GM23338 (cell line): Measurements from ENCODE around the gene PARVA. TPM values are rescaled to one million over a fixed set of nuclear protein-coding genes. Genes with fewer than 3 reads are reported as not detected.
A peak's percentile ranks its signal among the peaks of the same experiment; 100 is the strongest.

Experiments used
- ATAC-seq: fragments of 200-7000 bp; cut with Tn5 transposase; 3 replicates; pipeline ENCODE4 v1.9.1; 2020
- DNase-seq: peaks from one replicate; pipeline ENCODE4 v3.0.0-alpha.2; 2015; ENCODE audit warnings: low spot score
- H2AFZ ChIP-seq: fragments of 200-600 bp; sonication (generic); 2 replicates; pipeline ENCODE4 v1.8.0; 2016; ENCODE audit warnings: antibody characterized with exemption, mild to moderate bottlenecking, moderate library complexity
- H3F3A ChIP-seq: fragments of 200-600 bp; sonication (generic); replicated peaks from 2 replicates; pipeline ENCODE4 v1.8.0; 2017; ENCODE audit warnings: antibody characterized with exemption, mixed run types, low read depth
- H3K27ac ChIP-seq: fragments of 200-600 bp; sonication (generic); 2 replicates; pipeline ENCODE4 v1.6.1; 2016; ENCODE audit warnings: low read depth
- H3K27me3 ChIP-seq: fragments of 200-600 bp; sonication (generic); 2 replicates; pipeline ENCODE4 v1.8.0; 2016; ENCODE audit warnings: mild to moderate bottlenecking, mixed run types, moderate library complexity; ENCODE audit not compliant: insufficient read depth
- H3K36me3 ChIP-seq: fragments of 200-600 bp; sonication (generic); 2 replicates; pipeline ENCODE4 v1.8.0; 2016; ENCODE audit warnings: mild to moderate bottlenecking; ENCODE audit not compliant: insufficient read depth
- H3K4me1 ChIP-seq: fragments of 200-600 bp; sonication (generic); 2 replicates; pipeline ENCODE4 v1.8.0; 2016; ENCODE audit warnings: mild to moderate bottlenecking, moderate library complexity; ENCODE audit not compliant: insufficient read depth
- H3K4me2 ChIP-seq: fragments of 200-600 bp; sonication (generic); 2 replicates; pipeline ENCODE4 v1.7.1; 2017; ENCODE audit warnings: mixed run types
- H3K4me3 ChIP-seq: fragments of 200-600 bp; sonication (generic); 2 replicates; pipeline ENCODE4 v1.6.1; 2016; ENCODE audit warnings: mixed run types
- H3K79me2 ChIP-seq: fragments of 200-600 bp; sonication (generic); replicated peaks from 2 replicates; pipeline ENCODE4 v1.8.0; 2017; ENCODE audit warnings: mild to moderate bottlenecking; ENCODE audit not compliant: insufficient read depth
- H3K9me2 ChIP-seq: fragments of 200-600 bp; sonication (generic); 2 replicates; pipeline ENCODE4 v1.8.0; 2017; ENCODE audit not compliant: insufficient read depth
- H4K20me1 ChIP-seq: fragments of 200-600 bp; sonication (generic); replicated peaks from 2 replicates; pipeline ENCODE4 v1.8.0; 2017; ENCODE audit warnings: mild to moderate bottlenecking; ENCODE audit not compliant: insufficient read depth
- H3K27ac Mint-ChIP-seq: 2 replicates; pipeline ENCODE4 v1.8.0; 2020; ENCODE audit warnings: inconsistent platforms, mild to moderate bottlenecking, moderate library complexity, mixed read lengths
- H3K27me3 Mint-ChIP-seq: 3 replicates; pipeline ENCODE4 v1.8.0; 2022; ENCODE audit warnings: low read depth, mild to moderate bottlenecking, moderate library complexity, mixed read lengths, inconsistent platforms; ENCODE audit not compliant: insufficient read depth, poor library complexity
- H3K36me3 Mint-ChIP-seq: 3 replicates; pipeline ENCODE4 v1.8.0; 2021; ENCODE audit warnings: low read depth, mild to moderate bottlenecking, inconsistent platforms, moderate library complexity, mixed read lengths
- H3K4me1 Mint-ChIP-seq: 3 replicates; pipeline ENCODE4 v1.8.0; 2020; ENCODE audit warnings: mild to moderate bottlenecking, inconsistent platforms, mixed read lengths
- H3K4me3 Mint-ChIP-seq: 3 replicates; pipeline ENCODE4 v1.8.0; 2021; ENCODE audit warnings: moderate library complexity, mild to moderate bottlenecking, inconsistent platforms, mixed read lengths
- H3K9me3 Mint-ChIP-seq: 3 replicates; pipeline ENCODE4 v1.8.0; 2020; ENCODE audit warnings: moderate library complexity, mild to moderate bottlenecking, inconsistent platforms, mixed read lengths
- CREB1 ChIP-seq: fragments of 250-450 bp; sonication (Bioruptor Pico); IDR thresholded peaks from 2 replicates; pipeline ENCODE4 v1.5.0; 2020; ENCODE audit warnings: low read depth, mild to moderate bottlenecking, moderate library complexity
- CTCF ChIP-seq, 2 experiments: fragments of 200-600 bp in 1 of 2; sonication (generic) in 1 of 2; conservative IDR thresholded peaks; 2 replicates each; pipeline versions ENCODE4 v1.5.1 to v1.6.1; 2016 to 2017; ENCODE audit warnings: antibody characterized with exemption in 2 of 2, low read depth in 2 of 2, mild to moderate bottlenecking in 2 of 2, moderate library complexity in 1 of 2
- JUNB ChIP-seq: IDR thresholded peaks from one replicate; pipeline ENCODE4 v1.6.1; 2016; ENCODE audit warnings: antibody characterized with exemption; ENCODE audit not compliant: unreplicated experiment
- NANOG ChIP-seq: IDR thresholded peaks from 2 replicates; pipeline ENCODE4 v1.6.1; 2016; ENCODE audit warnings: antibody characterized with exemption, borderline replicate concordance
- POLR2AphosphoS5 ChIP-seq: IDR thresholded peaks from 2 replicates; pipeline ENCODE4 v1.6.1; 2016; ENCODE audit warnings: antibody characterized with exemption, low read depth
- REST ChIP-seq: IDR thresholded peaks from one replicate; pipeline ENCODE4 v1.6.1; 2018; ENCODE audit warnings: antibody characterized with exemption; ENCODE audit not compliant: unreplicated experiment
- STAT1 ChIP-seq: IDR thresholded peaks from one replicate; pipeline ENCODE4 v1.6.1; 2016; ENCODE audit warnings: antibody characterized with exemption; ENCODE audit not compliant: unreplicated experiment
- ZNF331 ChIP-seq: fragments of 250-450 bp; sonication (Bioruptor Pico); IDR thresholded peaks from 2 replicates; pipeline ENCODE4 v1.5.0; 2020; ENCODE audit warnings: low read depth, mild to moderate bottlenecking, moderate library complexity
- ZNF462 ChIP-seq: fragments of 250-450 bp; sonication (Bioruptor Pico); IDR thresholded peaks from 2 replicates; pipeline ENCODE4 v1.5.0; 2020; ENCODE audit warnings: mild to moderate bottlenecking, moderate library complexity
- polyA plus RNA-seq: library from polyadenylated mRNA; unstranded; fragments of >200 nt; fragmentation: Nextera tagmentation; extraction: Ambion mirVana; gene quantifications from 2 replicates; pipeline ENCODE4 v1.2.1, GENCODE V29; 2016
- total RNA-seq: library from RNA; depleted of rRNA; stranded (reverse); fragments of >200 nt; shearing (Covaris generic); gene quantifications from 2 replicates; pipeline ENCODE4 v1.2.3, GENCODE V29; 2014

PARVA gene
- total and polyA plus RNA-seq, 2 experiments from 2014 or later, result 5.8 to 6.9 TPM

GRCh38 chr11:12410006-12410728 is 32.8 kb downstream of the PARVA start:
- Histone ChIP-seq H2AFZ (no peak overlapping the region), H4K20me1 (no peaks in the 10 kb centered on the region), H3K27me3 (no peaks in the 10 kb centered on the region), H3K79me2 (no peaks in the 10 kb centered on the region), H3K4me1 (peaks cover 23% of the 10 kb centered on the region), H3F3A (no peaks in the 10 kb centered on the region), H3K27ac (no peak overlapping the region), H3K36me3 (no peaks in the 10 kb centered on the region), H3K4me3 (no peak overlapping the region), H3K9me2 (no peaks in the 10 kb centered on the region), H3K4me2 (no peak overlapping the region)
- ATAC-seq, result peak; percentile 50
- Mint-ChIP-seq H3K27ac (peak overlapping the region; percentile 45; the same call in 1 of the 2 replicates), H3K9me3 (peaks cover 4% of the 10 kb centered on the region; the same call in 2 of the 3 replicates), H3K36me3 (peaks cover 3% of the 10 kb centered on the region; the same call in 2 of the 3 replicates), H3K4me1 (peaks cover 47% of the 10 kb centered on the region), H3K4me3 (no peak overlapping the region), H3K27me3 (peaks cover 8% of the 10 kb centered on the region)
- TF ChIP-seq CTCF (conservative IDR thresholded peaks at IDR 0.05; ENCODE audit: low read depth in 2 of 2), result peak; percentile 34 to 45
- no peak for TF ChIP-seq NANOG
- peak; percentile 38 for DNase-seq

- DNase-seq, result no peak
- no peaks in the 10 kb centered on the region for H3K36me3 ChIP-seq
- H3F3A ChIP-seq, result no peaks in the 10 kb centered on the region
- H3K4me3 ChIP-seq, result no peak overlapping the region
- no peaks in the 10 kb centered on the region for H4K20me1 ChIP-seq
- no peak overlapping the region; the same call in 2 of the 3 replicates for H3K4me3 Mint-ChIP-seq
- peak overlapping the region; percentile 72; the same call in 1 of the 2 replicates for H3K27ac ChIP-seq
- no peaks in the 10 kb centered on the region for H3K9me2 ChIP-seq
- H3K27me3 ChIP-seq, result no peaks in the 10 kb centered on the region
- H3K79me2 ChIP-seq, result no peaks in the 10 kb centered on the region
- peak overlapping the region; percentile 92; the same call in 1 of the 2 replicates for H3K27ac Mint-ChIP-seq
- H3K4me1 Mint-ChIP-seq, result peaks cover 47% of the 10 kb centered on the region
- H3K9me3 Mint-ChIP-seq, result no peaks in the 10 kb centered on the region
- peaks cover 8% of the 10 kb centered on the region for H3K27me3 Mint-ChIP-seq
- H3K4me1 ChIP-seq, result peaks cover 23% of the 10 kb centered on the region
- no peak for ATAC-seq
- peak overlapping the region; percentile 20; the same call in 1 of the 2 replicates for H3K4me2 ChIP-seq
- no peaks in the 10 kb centered on the region; the same call in 2 of the 3 replicates for H3K36me3 Mint-ChIP-seq
- no peak overlapping the region for H2AFZ ChIP-seq
- no peak for TF ChIP-seq REST
- no peak for TF ChIP-seq STAT1
- no peak for TF ChIP-seq POLR2AphosphoS5
- TF ChIP-seq JUNB, result no peak
- TF ChIP-seq NANOG, result no peak
- TF ChIP-seq CREB1, result no peak
- TF ChIP-seq ZNF462 (CRISPR knock-in tag), result no peak
- no peak for TF ChIP-seq ZNF331 (CRISPR knock-in tag)
Observed at GRCh38 chr11:12411393-12411792, 34.0 kb downstream of the PARVA start.
